Suprapubic skin (tissue), 4 donors: ENCODE results near the gene UTP25.
A peak's percentile ranks its signal among the peaks of the same experiment; 100 is the strongest.

ENCODE experiments used
- POLR2A ChIP-seq, 2 donors: fragments of 450-650 bp; IDR thresholded peaks; one replicate each; pipeline ENCODE4 v1.6.1; 2017; ENCODE audit warnings: antibody characterized with exemption in 2 of 2, mild to moderate bottlenecking in 2 of 2, moderate library complexity in 2 of 2
- POLR2AphosphoS5 ChIP-seq, 3 donors: sonication (generic); formaldehyde crosslinking; IDR thresholded peaks; one replicate each; pipeline ENCODE4 v1.6.1; 2017; ENCODE audit warnings: antibody characterized with exemption in 3 of 3
- TF ChIP-seq, protein P1 (sequence below), 2 donors: fragments of 200-600 bp in 1 of 2; fragments of 450-650 bp in 1 of 2; sonication (generic) in 1 of 2; IDR thresholded peaks; one replicate each; pipeline ENCODE4 v1.5.1; 2016 to 2019; ENCODE audit warnings: antibody characterized with exemption in 2 of 2, mild to moderate bottlenecking in 1 of 2, moderate library complexity in 1 of 2

DNA sequence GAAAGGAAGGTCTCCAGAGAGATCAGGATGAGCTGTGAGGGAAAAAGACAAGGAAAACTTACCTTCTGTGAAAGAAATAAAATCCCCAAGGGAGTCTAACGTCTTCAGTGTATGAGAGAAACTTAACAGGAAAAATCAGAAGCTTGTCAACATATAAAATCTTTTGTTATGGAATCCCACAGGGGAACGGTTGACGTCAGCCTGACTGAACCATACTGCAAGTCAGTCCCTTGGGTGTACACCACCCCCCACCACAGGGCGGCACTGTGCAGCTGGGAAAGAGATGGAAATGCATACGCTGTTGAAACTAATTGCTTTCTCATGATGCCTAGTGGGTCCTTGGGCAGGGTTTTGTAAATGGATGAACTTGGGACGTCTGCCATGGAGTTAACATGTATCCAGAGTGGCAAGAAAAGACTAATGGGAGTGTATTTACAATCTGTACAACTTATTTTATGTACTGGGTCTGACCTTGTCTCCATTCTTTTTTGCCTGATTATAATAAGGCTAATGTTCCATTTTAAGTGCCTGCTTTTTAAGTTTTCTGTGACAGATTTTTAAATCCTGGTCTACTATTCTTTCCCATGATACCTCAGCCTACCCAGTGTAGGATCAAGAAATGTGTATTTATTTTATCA is 22.7 kb downstream of the UTP25 start:
- TF ChIP-seq POLR2AphosphoS5 (IDR thresholded peaks at IDR 0.05) = no peak
- TF ChIP-seq, protein P1, sequence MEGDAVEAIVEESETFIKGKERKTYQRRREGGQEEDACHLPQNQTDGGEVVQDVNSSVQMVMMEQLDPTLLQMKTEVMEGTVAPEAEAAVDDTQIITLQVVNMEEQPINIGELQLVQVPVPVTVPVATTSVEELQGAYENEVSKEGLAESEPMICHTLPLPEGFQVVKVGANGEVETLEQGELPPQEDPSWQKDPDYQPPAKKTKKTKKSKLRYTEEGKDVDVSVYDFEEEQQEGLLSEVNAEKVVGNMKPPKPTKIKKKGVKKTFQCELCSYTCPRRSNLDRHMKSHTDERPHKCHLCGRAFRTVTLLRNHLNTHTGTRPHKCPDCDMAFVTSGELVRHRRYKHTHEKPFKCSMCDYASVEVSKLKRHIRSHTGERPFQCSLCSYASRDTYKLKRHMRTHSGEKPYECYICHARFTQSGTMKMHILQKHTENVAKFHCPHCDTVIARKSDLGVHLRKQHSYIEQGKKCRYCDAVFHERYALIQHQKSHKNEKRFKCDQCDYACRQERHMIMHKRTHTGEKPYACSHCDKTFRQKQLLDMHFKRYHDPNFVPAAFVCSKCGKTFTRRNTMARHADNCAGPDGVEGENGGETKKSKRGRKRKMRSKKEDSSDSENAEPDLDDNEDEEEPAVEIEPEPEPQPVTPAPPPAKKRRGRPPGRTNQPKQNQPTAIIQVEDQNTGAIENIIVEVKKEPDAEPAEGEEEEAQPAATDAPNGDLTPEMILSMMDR (IDR thresholded peaks at IDR 0.05) = peak in 1 of 2 donors; percentile 46
- no peak for TF ChIP-seq POLR2A (IDR thresholded peaks at IDR 0.05)
